ENCODE data around the gene TMEM72. TPM values are rescaled to one million over a fixed set of nuclear protein-coding genes. Genes with fewer than 3 reads are reported as not detected.

TMEM72 gene
- total RNA-seq, 1 experiment from 2014 or later: not detected

DNA sequence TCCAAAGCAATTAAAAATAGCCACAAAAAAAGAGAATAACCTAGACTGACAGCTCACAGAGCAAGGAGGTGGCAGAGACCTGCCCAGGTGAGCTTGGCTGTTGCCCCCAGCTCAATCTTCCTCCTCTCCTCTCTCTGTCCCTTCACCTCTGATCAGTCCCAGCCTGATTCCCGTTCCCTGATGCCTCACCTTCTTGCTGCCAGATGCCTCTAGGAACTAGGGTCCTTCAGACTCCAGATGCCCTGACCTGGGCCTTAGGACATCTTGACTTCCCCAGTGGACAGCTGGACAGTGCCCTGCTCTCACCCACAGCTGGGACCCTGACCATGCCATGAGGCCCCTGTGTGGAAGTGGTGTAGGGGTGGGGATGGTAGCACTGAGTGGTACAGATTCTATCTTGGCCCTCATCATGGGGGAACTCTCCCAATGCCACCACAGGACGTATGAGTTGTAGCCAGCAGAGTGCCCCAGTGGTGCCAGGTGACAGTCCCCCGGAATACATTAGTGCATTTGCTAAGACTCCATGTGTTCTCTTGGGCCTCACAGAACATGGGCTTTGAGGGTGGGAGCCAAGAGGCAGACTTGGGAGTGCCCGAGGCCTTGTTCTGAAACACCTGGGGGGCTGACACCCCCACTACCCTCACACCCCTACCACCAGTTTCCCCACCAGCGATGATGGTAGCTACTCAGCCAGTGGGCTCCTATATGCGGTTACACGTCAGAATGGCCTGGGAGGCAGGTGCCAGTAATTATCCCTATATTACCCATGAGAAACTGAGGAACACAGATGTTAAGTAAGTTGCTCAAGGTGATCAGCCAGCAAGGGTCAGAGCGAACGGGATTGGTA, 65.4 kb downstream of the TMEM72 start:
- no peak overlapping the region for H3K27ac ChIP-seq (ENCODE audit: low read length)
- POLR2A ChIA-PET (ENCODE audit: unreplicated experiment): no interaction called here
- H2AFZ ChIP-seq (ENCODE audit: low read length): no peak overlapping the region
- ATAC-seq: no peak
- no peak overlapping the region for H3K4me3 ChIP-seq (ENCODE audit: low read length)
- DNase-seq: no peak
- TF ChIP-seq EZH2 (IDR thresholded peaks at IDR 0.05; ENCODE audit: low read length, unreplicated experiment) (no peak), EZH2phosphoT487 (IDR thresholded peaks at IDR 0.05; ENCODE audit: borderline replicate concordance, low read length) (no peak)
- TF ChIP-seq, protein P1, sequence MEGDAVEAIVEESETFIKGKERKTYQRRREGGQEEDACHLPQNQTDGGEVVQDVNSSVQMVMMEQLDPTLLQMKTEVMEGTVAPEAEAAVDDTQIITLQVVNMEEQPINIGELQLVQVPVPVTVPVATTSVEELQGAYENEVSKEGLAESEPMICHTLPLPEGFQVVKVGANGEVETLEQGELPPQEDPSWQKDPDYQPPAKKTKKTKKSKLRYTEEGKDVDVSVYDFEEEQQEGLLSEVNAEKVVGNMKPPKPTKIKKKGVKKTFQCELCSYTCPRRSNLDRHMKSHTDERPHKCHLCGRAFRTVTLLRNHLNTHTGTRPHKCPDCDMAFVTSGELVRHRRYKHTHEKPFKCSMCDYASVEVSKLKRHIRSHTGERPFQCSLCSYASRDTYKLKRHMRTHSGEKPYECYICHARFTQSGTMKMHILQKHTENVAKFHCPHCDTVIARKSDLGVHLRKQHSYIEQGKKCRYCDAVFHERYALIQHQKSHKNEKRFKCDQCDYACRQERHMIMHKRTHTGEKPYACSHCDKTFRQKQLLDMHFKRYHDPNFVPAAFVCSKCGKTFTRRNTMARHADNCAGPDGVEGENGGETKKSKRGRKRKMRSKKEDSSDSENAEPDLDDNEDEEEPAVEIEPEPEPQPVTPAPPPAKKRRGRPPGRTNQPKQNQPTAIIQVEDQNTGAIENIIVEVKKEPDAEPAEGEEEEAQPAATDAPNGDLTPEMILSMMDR (conservative IDR thresholded peaks at IDR 0.05; ENCODE audit: low read depth, low read length): no peak
- H3K9me3 ChIP-seq (ENCODE audit: low read length): no peaks in the 10 kb centered on the region
- H3K9ac ChIP-seq (ENCODE audit: low read length): no peak overlapping the region
- no TSS peak for BruUV-seq (replicated peaks)
- no peaks in the 10 kb centered on the region for H3K9me2 ChIP-seq (replicated peaks; ENCODE audit: low read length)
- peaks cover under 1% of the 10 kb centered on the region for H3F3A ChIP-seq (ENCODE audit: low read length, unreplicated experiment)
- H4K20me1 ChIP-seq (ENCODE audit: low read length): no peaks in the 10 kb centered on the region
- H3K27me3 ChIP-seq (ENCODE audit: low read length): no peaks in the 10 kb centered on the region
- CTCF ChIA-PET: interaction anchor here (0.6 kb wide), 1 partner anchor 44 kb away, joined by 3 read pairs; no protein-coding TSS in a partner anchor
- no peaks in the 10 kb centered on the region for H3K36me3 ChIP-seq (ENCODE audit: low read depth, low read length)
- 0 out of 2 replicates have a peak, but pooled peaks cover 19% of the 10 kb centered on the region for H3K79me2 ChIP-seq (ENCODE audit: low read length)
- intact Hi-C loops (cut with micrococcal nuclease): no loop called here
- H3K4me2 ChIP-seq (ENCODE audit: low read length): peak overlapping the region; percentile 11; the same call in 1 of the 2 replicates
- H3K4me1 ChIP-seq (ENCODE audit: insufficient read depth, low read length): peaks cover 64% of the 10 kb centered on the region

DNA sequence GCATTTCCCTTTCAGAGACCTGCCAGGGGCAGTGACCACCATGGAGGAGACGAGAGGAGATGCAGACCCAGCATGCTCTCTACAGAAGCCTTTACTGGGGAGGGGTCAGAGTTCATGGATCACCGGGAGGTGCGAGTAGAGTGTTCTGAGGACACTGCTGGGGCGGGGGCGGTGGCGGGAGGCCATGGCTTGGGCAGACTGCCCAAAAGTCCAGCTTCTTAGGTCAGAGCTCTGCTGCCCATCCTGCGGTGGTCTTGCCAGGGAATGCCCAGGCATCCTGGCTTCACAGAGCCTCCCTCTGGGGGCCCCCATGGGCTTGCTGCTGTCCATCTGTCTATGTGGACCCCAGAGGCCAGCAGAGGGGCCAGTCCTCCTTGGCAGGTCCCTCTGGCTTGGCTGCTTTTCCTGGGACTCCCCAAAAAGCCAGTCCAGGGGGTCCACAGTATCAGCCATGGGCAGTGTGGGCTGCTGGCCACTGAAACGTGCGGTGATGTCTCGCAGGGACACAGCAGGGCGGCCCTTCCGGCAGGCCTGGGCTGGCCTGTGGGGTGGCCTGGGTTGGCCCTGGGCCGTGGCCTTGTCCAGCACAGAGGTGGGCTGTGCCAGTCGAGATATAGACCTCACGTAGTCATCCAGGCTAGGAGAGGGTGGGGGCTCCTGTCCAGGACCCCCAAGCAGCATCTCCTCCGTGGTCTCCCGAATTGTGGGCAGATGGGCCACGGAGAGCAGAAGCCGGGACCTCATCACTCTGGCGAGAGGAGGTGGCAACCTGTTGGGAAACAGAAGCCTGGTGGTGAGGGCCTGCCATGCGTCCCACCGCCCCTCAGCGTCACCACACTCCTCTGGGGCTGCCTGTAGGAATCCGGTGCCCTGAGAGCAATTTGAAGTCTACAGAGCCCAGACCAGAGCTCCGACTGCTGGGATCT, 66.4 kb downstream of the TMEM72 start:
- intact Hi-C loops (cut with micrococcal nuclease): loop anchor here (2.0 kb wide), 1 partner anchor 31 kb away; no protein-coding TSS in a partner anchor
- no peaks in the 10 kb centered on the region for H3K9me2 ChIP-seq (replicated peaks; ENCODE audit: low read length)
- BruUV-seq (replicated peaks): no TSS peak
- ATAC-seq (no peak), DNase-seq (no peak)
- H2AFZ ChIP-seq (ENCODE audit: low read length): no peak overlapping the region
- TF ChIP-seq, protein P1 (conservative IDR thresholded peaks at IDR 0.05; ENCODE audit: low read depth, low read length): no peak
- TF ChIP-seq EZH2 (IDR thresholded peaks at IDR 0.05; ENCODE audit: low read length, unreplicated experiment) (no peak), EZH2phosphoT487 (IDR thresholded peaks at IDR 0.05; ENCODE audit: borderline replicate concordance, low read length) (no peak)
- H3F3A ChIP-seq (ENCODE audit: low read length, unreplicated experiment): peaks cover 5% of the 10 kb centered on the region
- peak overlapping the region; percentile 79 for H3K4me2 ChIP-seq (ENCODE audit: low read length)
- H3K9me3 ChIP-seq (ENCODE audit: low read length): no peaks in the 10 kb centered on the region
- no peak overlapping the region for H3K9ac ChIP-seq (ENCODE audit: low read length)
- no peaks in the 10 kb centered on the region for H3K36me3 ChIP-seq (ENCODE audit: low read depth, low read length)
- H3K27me3 ChIP-seq (ENCODE audit: low read length): no peaks in the 10 kb centered on the region
- 0 out of 2 replicates have a peak, but pooled peaks cover 19% of the 10 kb centered on the region for H3K79me2 ChIP-seq (ENCODE audit: low read length)
- POLR2A ChIA-PET (ENCODE audit: unreplicated experiment): interaction anchor here (0.9 to 1.7 kb wide), 2 partner anchors 18 to 25 kb away, joined by 4 to 7 read pairs; partner anchors contain the start of gene RASSF4
- H4K20me1 ChIP-seq (ENCODE audit: low read length): no peaks in the 10 kb centered on the region
- no peak overlapping the region for H3K27ac ChIP-seq (ENCODE audit: low read length)
- H3K4me1 ChIP-seq (ENCODE audit: insufficient read depth, low read length): peaks cover 74% of the 10 kb centered on the region
- CTCF ChIA-PET: no interaction called here
- peak overlapping the region; percentile 56 for H3K4me3 ChIP-seq (ENCODE audit: low read length)

Data from PC-3 (cell line).